HG02623 (cell line): ENCODE data around the gene DUSP8.

Experiments used
- ATAC-seq: cut with Tn5 transposase; IDR thresholded peaks from one replicate; pipeline ENCODE4 v1.9.1; 2021; ENCODE audit warnings: moderate library complexity; ENCODE audit not compliant: unreplicated experiment

Gene DUSP8

GRCh38 chr11:1554981-1555712, 16.9 kb downstream of the DUSP8 start:
- no peak for ATAC-seq

- ATAC-seq, result no peak
Measured at GRCh38 chr11:1553808-1554594, 18.1 kb downstream of the DUSP8 start.

GRCh38 chr11:1549338-1550330, 22.4 kb downstream of the DUSP8 start:
- ATAC-seq, result no peak

- no peak for ATAC-seq
Measured at GRCh38 chr11:1548221-1549070, 23.6 kb downstream of the DUSP8 start.

- ATAC-seq, result no peak
Measured at GRCh38 chr11:1547467-1548098, 24.5 kb downstream of the DUSP8 start.

GRCh38 chr11:1546536-1547466, 25.3 kb downstream of the DUSP8 start:
- no peak for ATAC-seq

- no peak for ATAC-seq
Measured at GRCh38 chr11:1546077-1546535, 26.0 kb downstream of the DUSP8 start.

GRCh38 chr11:1545432-1545831, 26.6 kb downstream of the DUSP8 start:
- no peak for ATAC-seq

- no peak for ATAC-seq
Measured at GRCh38 chr11:1544536-1544935, 27.5 kb downstream of the DUSP8 start.

GRCh38 chr11:1543606-1544263, 28.3 kb downstream of the DUSP8 start:
- no peak for ATAC-seq

- no peak for ATAC-seq
Measured at GRCh38 chr11:1542267-1542666, 29.8 kb downstream of the DUSP8 start.

- no peak for ATAC-seq
Measured at GRCh38 chr11:1541474-1542204, 30.4 kb downstream of the DUSP8 start.

GRCh38 chr11:1540074-1540473, 32.0 kb downstream of the DUSP8 start:
- no peak for ATAC-seq

- no peak for ATAC-seq
Measured at GRCh38 chr11:1538153-1538552, 33.9 kb downstream of the DUSP8 start.

- ATAC-seq, result no peak
Measured at GRCh38 chr11:1536065-1536843, 35.8 kb downstream of the DUSP8 start.

- no peak for ATAC-seq
Measured at GRCh38 chr11:1534682-1535081, 37.4 kb downstream of the DUSP8 start.

- ATAC-seq, result no peak
Measured at GRCh38 chr11:1534171-1534570, 37.9 kb downstream of the DUSP8 start.
